SU-DHL-6 (cell line): Measurements from ENCODE around the gene RAX2.

Source experiments
- H2AFZ ChIP-seq: fragments of 200-600 bp; sonication (generic); 2 replicates; pipeline ENCODE4 v1.6.1; 2014; ENCODE audit warnings: low read depth, mild to moderate bottlenecking, moderate library complexity, mixed read lengths, antibody characterized with exemption, low read length; ENCODE audit not compliant: severe bottlenecking
- H3F3A ChIP-seq: fragments of 200-600 bp; shearing (Covaris generic); 2 replicates; pipeline ENCODE4 v1.6.0; 2016; ENCODE audit warnings: antibody characterized with exemption, mild to moderate bottlenecking; ENCODE audit not compliant: insufficient read depth
- H3K27ac ChIP-seq: fragments of 200-600 bp; sonication (generic); 2 replicates; pipeline ENCODE4 v1.5.1; 2016; ENCODE audit warnings: low read depth, mild to moderate bottlenecking, low read length, moderate library complexity, mixed read lengths
- H3K27me3 ChIP-seq: fragments of 200-600 bp; sonication (generic), shearing (Covaris generic); 2 replicates; pipeline ENCODE4 v1.6.0; 2014; ENCODE audit warnings: mild to moderate bottlenecking, low read length
- H3K36me3 ChIP-seq: fragments of 200-600 bp; sonication (generic); 2 replicates; pipeline ENCODE4 v1.6.1; 2014; ENCODE audit warnings: mild to moderate bottlenecking, low read length, mixed read lengths
- H3K4me2 ChIP-seq: fragments of 300-600, 200-600 bp; shearing (Covaris generic), sonication (generic); 2 replicates; pipeline ENCODE4 v1.6.0; 2014; ENCODE audit warnings: low read length, low read depth, mild to moderate bottlenecking; ENCODE audit not compliant: poor library complexity, severe bottlenecking
- H3K4me3 ChIP-seq: fragments of 200-600 bp; sonication (generic); 2 replicates; pipeline ENCODE4 v1.5.1; 2014; ENCODE audit warnings: antibody characterized with exemption, low read length, mild to moderate bottlenecking, mixed read lengths; ENCODE audit not compliant: insufficient read depth, poor library complexity, severe bottlenecking
- H3K79me2 ChIP-seq: fragments of 200-600 bp; sonication (generic); 2 replicates; pipeline ENCODE4 v1.6.1; 2014; ENCODE audit warnings: mild to moderate bottlenecking, low read length, moderate library complexity; ENCODE audit not compliant: insufficient read depth
- H3K9ac ChIP-seq: fragments of 200-600 bp; sonication (generic); 2 replicates; pipeline ENCODE4 v1.7.0; 2014; ENCODE audit warnings: mild to moderate bottlenecking, low read length
- H3K9me2 ChIP-seq: fragments of 200-600 bp; sonication (generic); replicated peaks from 2 replicates; pipeline ENCODE4 v1.6.1; 2014; ENCODE audit warnings: low read length; ENCODE audit not compliant: insufficient read depth
- H3K9me3 ChIP-seq: fragments of 200-600 bp; sonication (generic); 2 replicates; pipeline ENCODE4 v1.6.1; 2014; ENCODE audit warnings: low read length, mixed read lengths; ENCODE audit not compliant: insufficient read depth
- H4K20me1 ChIP-seq: fragments of 200-600 bp; sonication (generic); 2 replicates; pipeline ENCODE4 v1.6.1; 2014; ENCODE audit warnings: low read depth, mild to moderate bottlenecking, antibody characterized with exemption, low read length, moderate library complexity, mixed read lengths
- EZH2phosphoT487 ChIP-seq: fragments of 200-600 bp; sonication (generic), shearing (Covaris generic); conservative IDR thresholded peaks from 2 replicates; pipeline ENCODE4 v1.6.1; 2018; ENCODE audit warnings: mild to moderate bottlenecking, antibody characterized with exemption, low read length, moderate library complexity, mixed read lengths
- TF ChIP-seq, protein P1 (sequence below): fragments of 200-600 bp; sonication (generic); IDR thresholded peaks from one replicate; pipeline ENCODE4 v1.5.1; 2017; ENCODE audit warnings: antibody characterized with exemption, mild to moderate bottlenecking, low read length, moderate library complexity; ENCODE audit not compliant: insufficient read depth, poor library complexity, severe bottlenecking

The RAX2 gene

DNA sequence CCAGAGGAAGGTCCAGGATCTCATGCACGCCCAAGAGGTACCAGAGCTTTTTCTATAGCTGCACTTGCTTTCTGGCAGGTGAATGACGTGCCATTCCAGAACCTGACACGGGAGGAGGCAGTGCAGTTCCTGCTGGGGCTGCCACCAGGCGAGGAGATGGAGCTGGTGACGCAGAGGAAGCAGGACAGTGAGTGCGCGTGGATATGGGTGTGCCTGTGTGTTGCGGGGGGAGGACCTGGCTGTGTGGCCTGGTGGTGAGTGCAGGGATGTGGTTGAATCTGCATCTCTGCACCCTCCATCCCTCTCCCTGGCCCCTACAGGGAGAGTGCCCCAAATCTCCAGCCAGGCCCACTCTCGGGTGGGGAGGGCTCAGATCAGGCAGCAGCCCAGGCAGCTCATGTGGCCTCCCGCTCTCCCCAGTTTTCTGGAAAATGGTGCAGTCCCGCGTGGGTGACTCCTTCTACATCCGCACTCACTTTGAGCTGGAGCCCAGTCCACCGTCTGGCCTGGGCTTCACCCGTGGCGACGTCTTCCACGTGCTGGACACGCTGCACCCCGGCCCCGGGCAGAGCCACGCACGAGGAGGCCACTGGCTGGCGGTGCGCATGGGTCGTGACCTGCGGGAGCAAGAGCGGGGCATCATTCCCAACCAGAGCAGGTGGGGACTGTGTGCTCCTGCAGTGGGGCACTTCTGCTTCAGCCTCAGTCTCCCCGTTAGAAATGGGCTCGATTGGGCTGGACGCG, 33.4 kb downstream of the RAX2 start:
- Histone ChIP-seq H3K36me3 (no peaks in the 10 kb centered on the region), H3K27ac (no peak overlapping the region), H3K27me3 (no peaks in the 10 kb centered on the region), H2AFZ (no peak overlapping the region), H3K4me2 (no peak overlapping the region), H3K9ac (no peak overlapping the region), H3K9me2 (no peaks in the 10 kb centered on the region), H4K20me1 (no peaks in the 10 kb centered on the region), H3K4me3 (no peak overlapping the region), H3K79me2 (no peaks in the 10 kb centered on the region), H3F3A (no peaks in the 10 kb centered on the region), H3K9me3 (no peaks in the 10 kb centered on the region)
- TF ChIP-seq EZH2phosphoT487: no peak
- TF ChIP-seq, protein P1, sequence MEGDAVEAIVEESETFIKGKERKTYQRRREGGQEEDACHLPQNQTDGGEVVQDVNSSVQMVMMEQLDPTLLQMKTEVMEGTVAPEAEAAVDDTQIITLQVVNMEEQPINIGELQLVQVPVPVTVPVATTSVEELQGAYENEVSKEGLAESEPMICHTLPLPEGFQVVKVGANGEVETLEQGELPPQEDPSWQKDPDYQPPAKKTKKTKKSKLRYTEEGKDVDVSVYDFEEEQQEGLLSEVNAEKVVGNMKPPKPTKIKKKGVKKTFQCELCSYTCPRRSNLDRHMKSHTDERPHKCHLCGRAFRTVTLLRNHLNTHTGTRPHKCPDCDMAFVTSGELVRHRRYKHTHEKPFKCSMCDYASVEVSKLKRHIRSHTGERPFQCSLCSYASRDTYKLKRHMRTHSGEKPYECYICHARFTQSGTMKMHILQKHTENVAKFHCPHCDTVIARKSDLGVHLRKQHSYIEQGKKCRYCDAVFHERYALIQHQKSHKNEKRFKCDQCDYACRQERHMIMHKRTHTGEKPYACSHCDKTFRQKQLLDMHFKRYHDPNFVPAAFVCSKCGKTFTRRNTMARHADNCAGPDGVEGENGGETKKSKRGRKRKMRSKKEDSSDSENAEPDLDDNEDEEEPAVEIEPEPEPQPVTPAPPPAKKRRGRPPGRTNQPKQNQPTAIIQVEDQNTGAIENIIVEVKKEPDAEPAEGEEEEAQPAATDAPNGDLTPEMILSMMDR: no peak

DNA sequence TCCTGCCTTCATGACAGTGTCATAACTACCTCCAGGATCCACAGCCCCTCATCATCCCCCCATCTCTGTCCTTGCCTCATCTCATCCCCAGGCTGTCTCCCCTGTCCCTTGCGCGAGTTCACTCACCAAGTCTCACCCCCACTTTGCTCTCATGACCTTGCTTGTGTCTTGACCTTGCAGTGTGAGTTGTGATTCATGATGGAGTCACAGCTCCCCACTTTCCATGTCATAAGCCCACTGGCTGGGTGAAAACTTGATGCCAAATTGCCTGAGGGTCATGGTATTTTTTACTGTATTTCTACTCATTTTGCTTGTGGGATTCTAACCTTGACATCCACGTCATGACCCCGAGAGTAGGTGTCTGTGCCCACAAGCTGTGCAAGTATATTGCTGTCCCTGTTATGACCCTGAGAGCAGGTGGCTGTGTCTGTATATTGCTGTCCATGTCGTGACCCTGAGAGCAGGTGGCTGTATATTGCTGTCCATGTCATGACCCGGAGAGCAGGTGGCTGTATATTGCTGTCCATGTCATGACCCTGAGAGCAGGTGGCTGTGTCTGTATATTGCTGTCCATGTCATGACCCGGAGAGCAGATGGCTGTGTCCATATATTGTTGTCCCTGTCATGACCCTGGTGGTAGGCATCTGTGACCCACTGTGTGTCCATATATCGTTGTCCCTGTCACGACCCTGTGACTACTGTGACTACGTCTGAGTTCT, 34.4 kb downstream of the RAX2 start:
- no peaks in the 10 kb centered on the region for H3K9me3 ChIP-seq
- H4K20me1 ChIP-seq: no peaks in the 10 kb centered on the region
- no peaks in the 10 kb centered on the region for H3K9me2 ChIP-seq
- no peaks in the 10 kb centered on the region for H3K27me3 ChIP-seq
- H3K4me3 ChIP-seq: no peak overlapping the region
- TF ChIP-seq EZH2phosphoT487: no peak
- TF ChIP-seq, protein P1: no peak
- no peaks in the 10 kb centered on the region for H3K36me3 ChIP-seq
- H3K9ac ChIP-seq: no peak overlapping the region
- H3K4me2 ChIP-seq: no peak overlapping the region
- no peaks in the 10 kb centered on the region for H3K79me2 ChIP-seq
- H3F3A ChIP-seq: no peaks in the 10 kb centered on the region
- H2AFZ ChIP-seq: no peak overlapping the region
- no peak overlapping the region for H3K27ac ChIP-seq

DNA sequence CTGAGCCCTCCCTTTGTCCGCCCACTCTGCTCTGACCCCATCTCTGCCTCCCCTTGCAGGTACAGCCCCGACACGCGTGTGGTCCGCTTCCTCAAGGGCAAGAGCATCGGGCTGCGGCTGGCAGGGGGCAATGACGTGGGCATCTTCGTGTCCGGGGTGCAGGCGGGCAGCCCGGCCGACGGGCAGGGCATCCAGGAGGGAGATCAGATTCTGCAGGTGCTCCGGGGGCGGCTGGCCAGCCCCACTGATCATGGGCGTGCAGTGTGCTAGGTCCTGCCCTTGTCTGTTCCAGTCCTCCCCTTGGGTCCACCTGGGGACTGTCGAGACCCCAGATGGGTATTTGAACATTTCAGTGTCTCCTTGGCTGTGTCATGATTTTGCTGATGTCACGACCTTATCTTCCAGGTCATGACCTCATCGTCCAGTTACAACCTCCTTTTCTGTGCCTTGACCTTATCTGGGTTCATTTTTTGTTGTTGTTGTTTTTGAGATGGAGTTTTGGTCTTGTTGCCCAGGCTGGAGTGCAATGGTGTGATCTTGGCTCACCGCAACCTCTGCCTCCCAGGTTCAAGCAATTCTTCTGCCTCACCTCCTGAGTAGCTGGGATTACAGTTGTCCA, 35.8 kb downstream of the RAX2 start:
- H3K79me2 ChIP-seq: no peaks in the 10 kb centered on the region
- H3F3A ChIP-seq: no peaks in the 10 kb centered on the region
- H3K9me2 ChIP-seq: no peaks in the 10 kb centered on the region
- H3K36me3 ChIP-seq: no peaks in the 10 kb centered on the region
- no peak overlapping the region for H3K4me2 ChIP-seq
- no peaks in the 10 kb centered on the region for H3K9me3 ChIP-seq
- no peak overlapping the region for H3K27ac ChIP-seq
- H3K27me3 ChIP-seq: no peaks in the 10 kb centered on the region
- TF ChIP-seq EZH2phosphoT487: no peak
- TF ChIP-seq, protein P1: no peak
- no peak overlapping the region for H3K4me3 ChIP-seq
- H2AFZ ChIP-seq: no peak overlapping the region
- H4K20me1 ChIP-seq: no peaks in the 10 kb centered on the region
- H3K9ac ChIP-seq: no peak overlapping the region
